Measurements from ENCODE around the gene RALB. TPM values are rescaled to one million over a fixed set of nuclear protein-coding genes. Genes with fewer than 3 reads are reported as not detected.

The RALB gene
- polyA plus RNA-seq, 3 donors from 2014 or later, result 47.7 to 55.1 (median 54.2) TPM

- Mint-ChIP-seq H3K27me3 (ENCODE audit: low read depth in 3 of 3) (peaks cover 0 to 7% (median 4%) of the 10 kb centered on the region in 3 donors), H3K4me1 (peaks cover 0 to 3% of the 10 kb centered on the region in 2 donors), H3K36me3 (no peaks in the 10 kb centered on the region), H3K9me3 (no peaks in the 10 kb centered on the region), H3K27ac (no peak overlapping the region), H3K4me3 (no peak overlapping the region)
- no peak for DNase-seq
Observed at GRCh38 chr2:120326066-120326465, 73.4 kb downstream of the RALB start.

- H3K36me3 Mint-ChIP-seq, result no peaks in the 10 kb centered on the region
- no peaks in the 10 kb centered on the region for H3K4me1 Mint-ChIP-seq
- DNase-seq, result no peak
- H3K9me3 Mint-ChIP-seq, result no peaks in the 10 kb centered on the region
- H3K27me3 Mint-ChIP-seq (ENCODE audit: low read depth in 3 of 3), result peaks cover 2 to 7% (median 5%) of the 10 kb centered on the region in 3 donors
- H3K4me3 Mint-ChIP-seq, result no peak overlapping the region
- no peak overlapping the region for H3K27ac Mint-ChIP-seq
Observed at GRCh38 chr2:120330946-120331822, 78.5 kb downstream of the RALB start.

GRCh38 chr2:120331903-120332302 lies 79.3 kb downstream of the RALB start:
- H3K4me3 Mint-ChIP-seq, result no peak overlapping the region
- H3K36me3 Mint-ChIP-seq, result no peaks in the 10 kb centered on the region
- H3K27ac Mint-ChIP-seq, result peak overlapping the region in 1 of 6 donors; percentile 26
- no peak for DNase-seq
- peaks cover 2 to 8% (median 4%) of the 10 kb centered on the region in 3 donors for H3K27me3 Mint-ChIP-seq (ENCODE audit: low read depth in 3 of 3)
- H3K9me3 Mint-ChIP-seq, result no peaks in the 10 kb centered on the region
- H3K4me1 Mint-ChIP-seq, result no peaks in the 10 kb centered on the region

- H3K9me3 Mint-ChIP-seq, result no peaks in the 10 kb centered on the region
- no peaks in the 10 kb centered on the region for H3K36me3 Mint-ChIP-seq
- no peaks in the 10 kb centered on the region for H3K4me1 Mint-ChIP-seq
- H3K27ac Mint-ChIP-seq, result no peak overlapping the region
- H3K27me3 Mint-ChIP-seq (ENCODE audit: low read depth in 3 of 3), result peaks cover 2 to 9% (median 3%) of the 10 kb centered on the region in 3 donors
- no peak for DNase-seq
- no peak overlapping the region for H3K4me3 Mint-ChIP-seq
Observed at GRCh38 chr2:120332384-120332783, 79.7 kb downstream of the RALB start.

GRCh38 chr2:120334068-120334467 lies 81.4 kb downstream of the RALB start:
- Mint-ChIP-seq H3K27ac (no peak overlapping the region), H3K9me3 (no peaks in the 10 kb centered on the region), H3K4me1 (no peaks in the 10 kb centered on the region), H3K27me3 (ENCODE audit: low read depth in 3 of 3) (peaks cover 2 to 12% (median 3%) of the 10 kb centered on the region in 3 donors), H3K36me3 (no peaks in the 10 kb centered on the region), H3K4me3 (no peak overlapping the region)
- no peak for DNase-seq

GRCh38 chr2:120336749-120337148 lies 84.1 kb downstream of the RALB start:
- H3K9me3 Mint-ChIP-seq, result no peaks in the 10 kb centered on the region
- no peak overlapping the region for H3K27ac Mint-ChIP-seq
- no peak overlapping the region for H3K4me3 Mint-ChIP-seq
- DNase-seq, result no peak
- H3K36me3 Mint-ChIP-seq, result no peaks in the 10 kb centered on the region
- peaks cover 4 to 14% (median 14%) of the 10 kb centered on the region in 3 donors for H3K27me3 Mint-ChIP-seq (ENCODE audit: low read depth in 3 of 3)
- no peaks in the 10 kb centered on the region for H3K4me1 Mint-ChIP-seq

- peaks cover 4 to 7% of the 10 kb centered on the region in 2 donors for H3K4me1 Mint-ChIP-seq
- peaks cover 13 to 22% (median 19%) of the 10 kb centered on the region in 3 donors for H3K27me3 Mint-ChIP-seq (ENCODE audit: low read depth in 3 of 3)
- no peaks in the 10 kb centered on the region for H3K9me3 Mint-ChIP-seq
- no peak overlapping the region for H3K27ac Mint-ChIP-seq
- DNase-seq, result no peak
- no peak overlapping the region for H3K4me3 Mint-ChIP-seq
- H3K36me3 Mint-ChIP-seq, result no peaks in the 10 kb centered on the region
Observed at GRCh38 chr2:120338015-120338414, 85.4 kb downstream of the RALB start.

- Mint-ChIP-seq H3K4me3 (peak overlapping the region in 2 of 5 donors; percentile 16 to 41), H3K36me3 (no peaks in the 10 kb centered on the region), H3K4me1 (peaks cover 10 to 18% of the 10 kb centered on the region in 2 donors), H3K9me3 (no peaks in the 10 kb centered on the region), H3K27ac (no peak overlapping the region), H3K27me3 (ENCODE audit: low read depth in 3 of 3) (peaks cover 16 to 22% (median 18%) of the 10 kb centered on the region in 3 donors)
- DNase-seq, result no peak
Observed at GRCh38 chr2:120341977-120342376, 89.3 kb downstream of the RALB start.

GRCh38 chr2:120342446-120342845 lies 89.8 kb downstream of the RALB start:
- Mint-ChIP-seq H3K4me3 (peak overlapping the region in 3 of 5 donors; percentile 65), H3K27me3 (ENCODE audit: low read depth in 3 of 3) (peaks cover 16 to 23% (median 21%) of the 10 kb centered on the region in 3 donors), H3K4me1 (peaks cover 14 to 19% of the 10 kb centered on the region in 2 donors), H3K27ac (no peak overlapping the region), H3K9me3 (no peaks in the 10 kb centered on the region), H3K36me3 (no peaks in the 10 kb centered on the region)
- no peak for DNase-seq

GRCh38 chr2:120343100-120343432 lies 90.4 kb downstream of the RALB start:
- DNase-seq, result no peak
- no peak overlapping the region for H3K27ac Mint-ChIP-seq
- H3K4me3 Mint-ChIP-seq, result peak overlapping the region; percentile 46 to 75 (median 65)
- H3K27me3 Mint-ChIP-seq (ENCODE audit: low read depth in 3 of 3), result peaks cover 16 to 27% (median 23%) of the 10 kb centered on the region in 3 donors
- peaks cover 18 to 21% of the 10 kb centered on the region in 2 donors for H3K4me1 Mint-ChIP-seq
- H3K36me3 Mint-ChIP-seq, result no peaks in the 10 kb centered on the region
- H3K9me3 Mint-ChIP-seq, result no peaks in the 10 kb centered on the region

- peaks cover 19 to 31% (median 28%) of the 10 kb centered on the region in 3 donors for H3K27me3 Mint-ChIP-seq (ENCODE audit: low read depth in 3 of 3)
- H3K27ac Mint-ChIP-seq, result no peak overlapping the region
- DNase-seq, result peak; percentile 19 to 38 (median 31)
- peaks cover 18 to 21% of the 10 kb centered on the region in 2 donors for H3K4me1 Mint-ChIP-seq
- H3K36me3 Mint-ChIP-seq, result no peaks in the 10 kb centered on the region
- no peaks in the 10 kb centered on the region for H3K9me3 Mint-ChIP-seq
- peak overlapping the region; percentile 47 to 75 (median 63) for H3K4me3 Mint-ChIP-seq
Observed at GRCh38 chr2:120343433-120344105, 90.9 kb downstream of the RALB start.

All from immature natural killer cell (primary cell).